Measurements from ENCODE around the gene CLEC4C.
"Not testable (repeated sequence)": the region's sequence is repeated elsewhere in the genome, so short reads cannot be mapped to it uniquely, and the experiment has no call there.

The CLEC4C gene

GRCh38 chr12:7747246-7747645 lies at the start of gene CLEC4C:
Gene CLEC4C (minus strand): TSS chr12:7747375. CDS start chr12:7747348, 27 bp downstream.
- DNase-seq (ENCODE audit: low spot score) = no peak

- DNase-seq (ENCODE audit: low spot score) = no peak
Measured at GRCh38 chr12:7793211-7793610, 46.0 kb upstream of the CLEC4C start.

- DNase-seq (ENCODE audit: low spot score) = peak; percentile 39
Measured at GRCh38 chr12:7788884-7789528, 41.8 kb upstream of the CLEC4C start, which contains the start of gene NANOG. Gene NANOG (plus strand): TSS chr12:7789402. CDS start chr12:7789615, 213 bp downstream.

GRCh38 chr12:7788294-7788660 lies 41.1 kb upstream of the CLEC4C start:
- no peak for DNase-seq (ENCODE audit: low spot score)

- peak; percentile 49 for DNase-seq (ENCODE audit: low spot score)
Measured at GRCh38 chr12:7787574-7788293, 40.6 kb upstream of the CLEC4C start.

- DNase-seq (ENCODE audit: low spot score) = no peak
Measured at GRCh38 chr12:7784701-7785100, 37.5 kb upstream of the CLEC4C start.

GRCh38 chr12:7783433-7783832 lies 36.3 kb upstream of the CLEC4C start:
- not testable (repeated sequence) for DNase-seq (ENCODE audit: low spot score)

GRCh38 chr12:7782055-7782454 lies 34.9 kb upstream of the CLEC4C start:
- DNase-seq (ENCODE audit: low spot score) = no peak

- DNase-seq (ENCODE audit: low spot score) = no peak
Measured at GRCh38 chr12:7781274-7781673, 34.1 kb upstream of the CLEC4C start.

GRCh38 chr12:7769999-7770398 lies 22.8 kb upstream of the CLEC4C start:
- no peak for DNase-seq (ENCODE audit: low spot score)

- DNase-seq (ENCODE audit: low spot score) = no peak
Measured at GRCh38 chr12:7758766-7759140, 11.6 kb upstream of the CLEC4C start.

- no peak for DNase-seq (ENCODE audit: low spot score)
Measured at GRCh38 chr12:7756993-7757392, 9.8 kb upstream of the CLEC4C start.

- DNase-seq (ENCODE audit: low spot score) = not testable (repeated sequence)
Measured at GRCh38 chr12:7755668-7756067, 8.5 kb upstream of the CLEC4C start.

- DNase-seq (ENCODE audit: low spot score) = not testable (repeated sequence)
Measured at GRCh38 chr12:7751941-7752922, 5.1 kb upstream of the CLEC4C start.

- no peak for DNase-seq (ENCODE audit: low spot score)
Measured at GRCh38 chr12:7751394-7751793, 4.2 kb upstream of the CLEC4C start.

- no peak for DNase-seq (ENCODE audit: low spot score)
Measured at GRCh38 chr12:7750350-7750749, 3.2 kb upstream of the CLEC4C start.

GRCh38 chr12:7749442-7749841 lies 2.3 kb upstream of the CLEC4C start:
- no peak for DNase-seq (ENCODE audit: low spot score)

- DNase-seq (ENCODE audit: low spot score) = no peak
Measured at GRCh38 chr12:7748852-7749251, 1.7 kb upstream of the CLEC4C start.

GRCh38 chr12:7732993-7733392 lies 14.2 kb downstream of the CLEC4C start:
- DNase-seq (ENCODE audit: low spot score) = no peak

GRCh38 chr12:7731486-7731885 lies 15.7 kb downstream of the CLEC4C start:
- DNase-seq (ENCODE audit: low spot score) = no peak

- not testable (repeated sequence) for DNase-seq (ENCODE audit: low spot score)
Measured at GRCh38 chr12:7730984-7731383, 16.2 kb downstream of the CLEC4C start.

GRCh38 chr12:7729746-7730145 lies 17.4 kb downstream of the CLEC4C start:
- DNase-seq (ENCODE audit: low spot score) = no peak
